ENCODE results near the gene NDUFA13.

Gene NDUFA13

GRCh38 chr19:19566306-19566705, 50.3 kb downstream of the NDUFA13 start:
- no peak for DNase-seq (ENCODE audit: low read depth in 4 of 4, low spot score in 1 of 4)

GRCh38 chr19:19567391-19567790, 51.4 kb downstream of the NDUFA13 start:
- DNase-seq (ENCODE audit: low read depth in 4 of 4, low spot score in 1 of 4): no peak

GRCh38 chr19:19568802-19569756, 53.1 kb downstream of the NDUFA13 start:
- DNase-seq (ENCODE audit: low read depth in 4 of 4, low spot score in 1 of 4): no peak

- DNase-seq (ENCODE audit: low read depth in 4 of 4, low spot score in 1 of 4): no peak
These were observed 54.5 kb downstream of the NDUFA13 start for GRCh38 chr19:19570571-19570970.

GRCh38 chr19:19571071-19571786, 55.2 kb downstream of the NDUFA13 start:
- DNase-seq (ENCODE audit: low read depth in 4 of 4, low spot score in 1 of 4): no peak

GRCh38 chr19:19575411-19575810, 59.4 kb downstream of the NDUFA13 start:
- DNase-seq (ENCODE audit: low read depth in 4 of 4, low spot score in 1 of 4): no peak

All from stimulated activated CD4-positive, alpha-beta T cell treated with anti-CD3 and anti-CD28 coated beads, Interleukin-1b, Interleukin-23, amount 100 ng/mL, for 24 hours (primary cell).